Activated CD4-positive, alpha-beta T cell treated with anti-CD3 and anti-CD28 coated beads, Interleukin-2, amount 50 U/mL, for 48 hours (primary cell): Measurements from ENCODE around the gene U2AF1L4.

ENCODE experiments used
- DNase-seq, 2 experiments: peaks; one replicate each; pipeline ENCODE4 v3.0.0-alpha.2; 2020

Gene U2AF1L4

DNA sequence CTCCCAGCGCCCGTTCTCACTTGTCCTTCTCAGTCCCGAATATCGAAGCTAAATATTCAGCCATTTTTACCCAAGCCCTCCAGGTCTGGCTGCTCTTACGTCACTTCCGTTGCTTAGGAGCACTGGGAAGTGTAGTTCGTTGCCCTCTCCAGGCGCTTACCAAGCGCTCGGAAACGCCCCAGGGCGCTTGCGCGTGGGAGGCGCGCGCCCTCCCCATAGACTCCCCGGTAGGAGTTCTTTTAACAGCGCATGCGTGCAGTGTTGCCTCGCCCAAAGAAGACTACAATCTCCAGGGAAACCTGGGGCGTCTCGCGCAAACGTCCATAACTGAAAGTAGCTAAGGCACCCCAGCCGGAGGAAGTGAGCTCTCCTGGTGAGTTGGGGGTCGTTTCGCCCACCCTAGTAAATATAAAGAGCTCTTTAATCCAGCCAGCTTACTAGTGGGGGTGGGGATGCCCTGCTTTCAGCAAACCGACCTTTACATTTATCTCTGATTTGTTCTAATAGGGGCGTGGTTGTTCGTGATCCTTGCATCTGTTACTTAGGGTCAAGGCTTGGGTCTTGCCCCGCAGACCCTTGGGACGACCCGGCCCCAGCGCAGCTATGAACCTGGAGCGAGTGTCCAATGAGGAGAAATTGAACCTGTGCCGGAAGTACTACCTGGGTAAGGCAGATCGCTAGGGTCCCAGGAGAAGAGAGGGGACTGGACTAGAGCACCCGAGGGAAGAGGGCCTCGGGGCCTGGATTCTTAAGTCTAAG, at the start of gene U2AF1L4, which contains the start of gene PSENEN:
Gene U2AF1L4 (minus strand): TSS at position 91 of the 759 bp plus-strand sequence. CDS start 27 bp downstream, at position 64.
Gene PSENEN (plus strand): TSS at position 324 of the 759 bp plus-strand sequence. CDS start 280 bp downstream, at position 604.
- peak; percentile 92 to 95 for DNase-seq

DNA sequence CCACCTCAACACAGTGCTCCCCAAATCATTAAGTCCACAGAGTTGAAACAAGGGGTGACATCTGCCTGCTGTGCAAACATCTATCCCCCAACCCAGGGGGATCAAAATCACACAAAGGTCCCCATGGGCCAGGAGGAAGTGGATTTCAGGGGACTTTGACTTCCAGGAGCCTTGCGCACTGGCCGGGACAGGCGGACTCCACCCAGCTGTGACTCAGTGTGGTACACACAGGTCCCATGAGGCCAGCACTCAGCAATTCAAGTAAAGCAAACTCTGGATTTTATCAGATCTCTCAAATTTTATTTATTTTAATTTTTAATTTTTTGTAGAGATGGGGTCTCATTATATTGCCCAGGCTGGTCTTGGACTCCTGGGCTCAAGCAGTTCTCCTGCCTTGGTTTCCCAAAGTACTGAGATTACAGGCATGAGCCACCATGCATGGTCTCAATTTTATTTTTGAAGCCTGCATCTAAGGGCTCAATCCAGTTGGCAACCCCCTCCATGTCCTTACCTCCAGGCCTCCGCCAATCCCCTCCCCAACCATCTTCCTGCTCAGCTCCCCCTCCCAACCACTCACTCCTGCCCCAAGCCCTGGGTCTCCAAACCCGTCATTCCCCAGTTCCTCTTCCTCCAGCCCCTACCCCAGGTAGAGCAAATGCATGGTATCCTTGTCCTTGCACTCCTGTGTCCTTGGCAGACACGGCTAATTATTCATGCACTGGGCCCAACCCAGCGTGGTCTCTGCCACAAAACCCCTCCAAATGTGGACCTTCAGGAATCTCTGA, 48.4 kb upstream of the U2AF1L4 start:
- no peak for DNase-seq

DNA sequence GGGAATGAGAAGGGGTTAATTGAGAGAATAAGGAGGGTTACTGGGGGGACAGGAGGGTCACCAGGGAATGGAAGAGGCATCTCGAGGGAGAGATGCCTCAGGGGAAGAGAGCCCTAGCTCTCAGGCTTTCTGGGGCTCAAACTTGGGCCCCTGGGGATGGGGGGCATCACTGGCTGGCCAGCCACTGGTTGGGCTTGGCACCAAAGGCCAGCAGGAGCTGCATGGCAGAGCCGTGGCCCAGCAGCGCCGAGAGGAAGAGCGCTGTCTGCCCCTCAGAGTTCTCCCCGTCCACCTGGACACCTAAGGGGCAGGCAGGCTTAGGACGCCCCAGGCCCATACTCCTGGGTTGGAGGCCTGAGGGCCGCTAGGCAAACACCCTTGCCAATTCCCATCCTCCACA, 47.7 kb upstream of the U2AF1L4 start:
- no peak for DNase-seq

- no peak for DNase-seq
Observed at GRCh38 chr19:35792312-35792711, 47.1 kb upstream of the U2AF1L4 start.

DNA sequence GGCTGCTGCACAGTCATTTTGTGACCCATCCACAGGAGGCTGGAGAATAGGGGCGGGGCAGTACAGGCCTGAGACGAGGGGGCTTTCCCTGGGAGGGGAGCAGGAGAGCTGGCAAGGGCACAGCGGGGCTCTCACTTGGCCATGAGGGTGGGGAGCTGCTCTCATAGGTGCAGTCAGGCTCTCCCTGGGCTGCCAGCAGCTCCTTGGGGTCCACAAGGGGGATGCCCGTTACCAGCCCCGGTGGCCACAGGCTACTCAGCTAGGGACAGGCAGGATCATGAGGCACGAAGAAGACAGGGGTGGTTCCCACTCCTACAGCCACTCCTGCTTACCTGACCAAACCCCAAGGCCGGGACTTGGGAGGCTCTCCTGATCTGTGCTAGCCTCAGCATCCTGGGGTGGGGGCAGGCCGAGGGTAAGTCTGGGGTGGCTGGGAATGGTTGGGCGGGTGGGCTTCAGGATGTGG, 46.6 kb upstream of the U2AF1L4 start:
- no peak for DNase-seq

- DNase-seq = peak in 1 of 2 experiments; percentile 16
Observed at GRCh38 chr19:35790981-35791813, 46.0 kb upstream of the U2AF1L4 start.

DNA sequence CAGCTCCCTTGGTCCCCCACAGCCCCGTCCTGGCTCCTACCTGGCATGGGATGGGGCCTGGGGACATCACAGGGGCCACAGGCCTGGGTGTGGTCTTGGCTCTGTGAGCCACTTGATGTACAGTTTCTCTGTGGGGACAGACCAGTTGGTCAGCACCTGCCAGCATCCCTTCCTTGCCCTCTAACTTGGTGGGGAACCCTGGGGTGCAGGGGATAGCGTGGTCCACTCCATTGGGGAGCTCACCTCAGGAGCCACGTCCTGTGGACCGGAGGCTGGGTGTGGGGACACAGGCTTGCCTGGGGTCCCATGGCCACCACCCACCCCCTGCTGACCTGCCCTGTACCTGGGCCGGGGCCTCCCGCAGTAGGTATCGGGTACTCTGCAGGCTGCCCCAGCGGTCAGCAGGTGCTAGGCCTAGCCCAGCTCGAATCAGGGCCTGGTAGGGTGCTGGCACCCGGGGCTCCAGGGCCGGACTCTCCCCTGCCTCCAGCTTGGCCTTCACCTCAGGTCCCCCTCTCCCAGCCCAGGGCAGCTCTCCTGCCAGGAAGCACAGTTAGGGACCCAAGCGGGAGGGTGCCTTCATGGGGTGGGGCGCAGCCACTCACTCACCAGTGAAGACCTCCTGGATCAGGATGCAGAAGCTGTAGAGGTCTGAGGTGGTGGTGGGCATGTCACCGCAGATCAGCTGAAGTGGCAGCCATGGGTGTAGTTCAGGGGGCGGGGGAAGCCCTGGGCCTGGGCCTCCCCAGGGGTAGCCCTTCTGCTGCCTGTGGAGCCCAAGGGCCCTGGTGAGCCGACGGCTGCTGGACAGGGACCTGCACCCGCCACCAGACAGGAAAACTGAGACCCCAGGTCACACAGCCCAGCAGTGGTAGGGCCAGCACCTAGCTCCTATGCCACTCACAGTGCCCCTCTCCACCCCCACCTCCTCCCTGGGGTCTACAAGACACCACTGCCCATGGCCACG, 45.0 kb upstream of the U2AF1L4 start:
- no peak for DNase-seq

DNA sequence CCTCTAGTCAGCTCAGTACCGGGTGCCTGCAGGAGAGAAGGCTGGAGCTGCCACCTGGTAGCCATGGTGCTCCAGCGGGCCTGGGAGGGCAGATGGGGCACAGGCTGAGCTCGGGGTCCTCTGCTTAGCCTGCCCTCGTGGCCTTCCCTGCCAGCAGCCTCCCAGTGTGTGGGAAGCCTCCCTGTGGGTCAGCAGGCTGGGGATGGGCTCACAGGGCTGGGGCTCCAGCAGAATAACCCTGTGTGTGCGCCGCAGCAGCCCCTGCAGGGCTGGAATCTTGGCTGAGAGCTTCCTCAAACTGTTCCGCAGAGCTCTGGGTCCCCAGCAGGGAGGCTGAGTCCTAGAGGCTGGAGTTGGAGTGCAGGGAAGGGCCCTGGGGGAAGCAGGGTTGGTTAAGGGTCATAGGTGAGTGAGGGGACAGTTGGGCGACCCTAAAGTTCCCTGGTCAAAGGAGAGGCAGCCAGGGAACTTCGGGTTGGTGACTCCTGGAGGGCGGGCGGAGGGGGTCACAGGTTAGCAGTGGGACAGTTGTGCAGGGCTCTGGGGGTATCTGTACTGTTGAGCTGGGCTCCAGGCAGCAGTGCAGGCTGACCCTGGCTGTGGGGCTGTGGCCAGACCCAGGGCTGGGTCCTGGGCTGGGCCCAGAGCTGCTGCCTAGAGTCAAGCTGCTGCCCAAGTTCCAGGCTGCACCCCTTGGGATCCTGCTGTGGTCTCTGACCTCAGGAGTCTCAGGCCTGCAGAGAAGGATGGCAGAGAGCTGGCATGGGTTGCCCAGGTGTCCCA, 44.2 kb upstream of the U2AF1L4 start:
- no peak for DNase-seq

DNA sequence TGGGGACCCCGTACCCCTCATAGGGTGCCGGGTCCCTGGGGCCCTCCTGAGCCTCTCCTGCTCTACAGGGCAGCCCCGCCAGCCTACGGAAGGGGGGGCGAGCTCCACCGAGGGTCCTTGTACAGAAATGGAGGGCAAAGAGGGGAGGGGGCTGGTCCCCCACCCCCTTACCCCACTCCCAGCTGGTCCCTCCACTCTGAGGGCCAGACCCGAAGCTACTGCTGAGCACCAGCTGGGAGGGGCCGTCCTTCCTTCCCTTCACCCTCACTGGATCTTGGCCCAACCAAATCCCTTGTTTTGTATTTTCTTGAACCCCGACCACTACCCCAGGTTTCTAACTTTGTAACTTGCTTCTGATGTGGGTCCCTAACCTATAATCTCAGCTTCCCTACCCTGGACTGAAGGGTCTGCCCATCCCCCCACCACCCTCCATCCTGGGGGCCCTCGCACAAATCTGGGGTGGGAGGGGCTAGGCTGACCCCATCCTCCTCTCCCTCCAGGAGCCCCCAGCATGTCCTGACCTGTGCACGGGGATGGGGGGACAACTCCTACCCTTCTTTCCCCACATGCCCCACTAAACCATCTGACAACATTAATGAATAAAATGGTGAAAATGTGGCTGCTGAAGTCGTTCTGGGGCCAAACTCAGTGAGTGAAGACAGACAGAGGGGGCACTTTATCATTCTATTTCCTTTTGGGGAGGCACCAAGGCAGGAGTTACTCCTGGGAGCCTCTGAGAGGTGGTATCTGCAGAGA, 43.2 kb upstream of the U2AF1L4 start:
- no peak for DNase-seq

GRCh38 chr19:35787227-35787799, 42.1 kb upstream of the U2AF1L4 start:
- no peak for DNase-seq

- DNase-seq = no peak
Observed at GRCh38 chr19:35786299-35787160, 41.3 kb upstream of the U2AF1L4 start.

GRCh38 chr19:35785339-35785627, 40.1 kb upstream of the U2AF1L4 start:
- DNase-seq = no peak

GRCh38 chr19:35784503-35785338, 39.5 kb upstream of the U2AF1L4 start:
- DNase-seq = no peak

DNA sequence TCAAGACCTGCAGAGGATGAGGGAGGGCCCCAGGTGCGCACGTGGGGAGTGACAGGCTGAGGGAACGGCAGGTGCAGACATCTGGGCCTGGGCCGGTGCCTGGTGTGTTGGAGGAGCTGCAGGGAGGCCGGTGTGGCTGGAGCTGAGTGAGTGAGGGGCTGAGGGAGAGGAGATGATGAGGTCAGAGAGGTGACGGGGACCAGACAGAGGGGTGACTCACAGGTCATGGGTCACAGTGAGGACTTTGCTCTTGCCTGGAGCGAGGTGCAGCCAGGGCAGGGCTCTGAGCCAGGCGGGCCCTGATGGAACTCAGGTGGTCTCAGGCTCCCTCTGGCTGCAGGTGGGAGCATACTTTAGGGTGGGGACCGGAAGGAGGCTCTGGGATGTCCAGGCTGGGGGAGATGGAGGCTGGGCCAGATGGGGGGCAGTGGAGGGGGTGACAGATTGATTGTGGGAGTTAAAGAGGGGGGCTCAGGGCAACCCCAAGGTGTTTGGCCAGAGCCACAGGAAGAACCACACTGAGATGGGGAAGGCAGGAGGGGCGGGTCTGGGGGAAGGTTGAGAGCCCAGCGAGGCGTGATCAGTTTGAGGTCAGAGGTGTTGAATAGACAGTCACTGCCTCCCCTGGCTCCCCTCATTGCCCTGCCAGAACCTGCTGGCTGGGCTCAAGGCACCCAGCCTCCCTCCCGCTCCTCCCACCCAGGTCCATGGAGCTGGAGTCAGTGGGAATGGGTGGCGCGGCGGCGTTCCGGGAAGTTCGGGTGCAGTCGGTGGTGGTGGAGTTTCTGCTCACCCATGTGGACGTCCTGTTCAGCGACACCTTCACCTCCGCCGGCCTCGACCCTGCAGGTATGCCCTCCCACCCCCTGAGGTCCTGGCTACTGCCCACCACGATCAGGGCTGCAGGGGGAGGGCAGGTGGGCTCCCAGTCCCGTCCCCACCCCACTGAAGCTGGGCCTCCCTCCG, 38.5 kb upstream of the U2AF1L4 start:
- DNase-seq = no peak

- DNase-seq = no peak
Observed at GRCh38 chr19:35782589-35782988, 37.4 kb upstream of the U2AF1L4 start.

DNA sequence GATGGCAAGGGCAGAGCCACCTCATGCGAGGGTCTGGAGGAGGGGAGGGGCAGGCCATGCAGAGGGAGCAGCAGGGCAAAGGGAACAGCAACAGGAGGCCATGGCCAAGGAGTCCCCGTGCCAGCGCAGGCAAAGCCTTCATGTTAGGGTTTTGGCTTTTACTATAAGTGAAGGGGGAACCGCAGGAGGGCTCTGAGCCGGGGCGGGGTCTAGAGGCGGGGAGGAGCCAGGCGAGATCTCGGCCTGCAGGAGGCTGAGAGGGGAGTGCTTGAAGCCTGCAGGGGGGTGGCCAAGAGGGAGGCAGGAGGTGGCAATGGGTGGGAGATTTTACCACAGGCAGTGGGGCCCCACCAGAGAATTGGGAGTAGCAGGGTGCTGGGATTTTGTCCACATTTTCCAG, 36.4 kb upstream of the U2AF1L4 start:
- no peak for DNase-seq

DNA sequence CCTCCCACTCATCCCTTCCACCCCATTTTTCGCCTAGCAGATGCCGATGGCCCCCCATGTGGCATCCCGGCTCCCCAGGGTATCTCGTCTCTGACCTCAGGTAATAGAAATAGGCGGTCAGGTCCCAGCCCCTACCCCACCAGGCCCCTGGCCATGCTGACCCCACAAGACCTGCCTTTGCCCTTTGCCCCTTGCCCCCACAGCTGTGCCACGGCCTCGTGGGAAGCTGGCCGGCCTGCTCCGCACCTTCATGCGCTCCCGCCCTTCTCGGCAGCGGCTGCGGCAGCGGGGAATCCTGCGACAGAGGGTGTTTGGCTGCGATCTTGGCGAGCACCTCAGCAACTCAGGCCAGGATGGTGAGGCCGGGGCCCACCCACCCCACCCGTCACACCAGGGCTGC, 35.5 kb upstream of the U2AF1L4 start:
- no peak for DNase-seq
